Ovary (tissue), 9 donors: Measurements from ENCODE around the gene FAAP20. TPM values are rescaled to one million over a fixed set of nuclear protein-coding genes. Genes with fewer than 3 reads are reported as not detected.
A peak's percentile ranks its signal among the peaks of the same experiment; 100 is the strongest.

ENCODE experiments used
- DNase-seq, 5 donors: peaks; one replicate each; pipeline ENCODE4 v3.0.0-alpha.2; 2019 to 2020
- H3K27ac ChIP-seq, 2 donors: fragments of 200-600 bp; one replicate each; pipeline versions ENCODE4 v1.5.1 to v1.8.0; 2019 to 2022
- H3K27me3 ChIP-seq: fragments of 200-600 bp; one replicate; pipeline ENCODE4 v1.8.0; 2022
- H3K36me3 ChIP-seq: fragments of 200-600 bp; sonication (generic); one replicate; pipeline ENCODE4 v1.5.1; 2019
- H3K4me1 ChIP-seq: one replicate; pipeline ENCODE4 v1.8.1; 2013; ENCODE audit warnings: mild to moderate bottlenecking, moderate library complexity; ENCODE audit not compliant: insufficient read depth
- H3K4me3 ChIP-seq: fragments of 200-600 bp; sonication (generic); one replicate; pipeline ENCODE4 v1.5.1; 2017
- H3K9me3 ChIP-seq, 2 donors: fragments of 200-600 bp in 1 of 2; sonication (generic) in 1 of 2; one replicate each; pipeline versions ENCODE4 v1.5.1 to v1.8.1; 2013 to 2019; ENCODE audit warnings: mild to moderate bottlenecking in 1 of 2, moderate library complexity in 1 of 2
- EP300 ChIP-seq: sonication (generic); formaldehyde crosslinking; IDR thresholded peaks from one replicate; pipeline ENCODE4 v1.6.1; 2017; ENCODE audit warnings: antibody characterized with exemption
- POLR2A ChIP-seq: fragments of 450-650 bp; IDR thresholded peaks from one replicate; pipeline ENCODE4 v1.6.1; 2017; ENCODE audit warnings: antibody characterized with exemption, mild to moderate bottlenecking, moderate library complexity
- WGBS, 3 donors: extraction: QIAGEN DNeasy Blood & Tissue Kit in 1 of 3; methylation state at CpG; one replicate each; pipeline versions ENCODE4 v1.1.5 to v1.1.7; 2013 to 2017; 5-methylcytosine and 5-hydroxymethylcytosine counted together
- intact Hi-C, 4 donors: fragments of 100-400 bp; cut with DNase I; formaldehyde crosslinking; loops; one replicate each; pipeline versions ENCODE4 v1.11.0 to v1.15.1; 2022 to 2023
- polyA plus RNA-seq, 2 donors: library from polyadenylated mRNA; stranded (reverse); fragments of 200-250 nt in 1 of 2; fragments of 350-450 nt in 1 of 2; fragmentation: Illumina TruSeq in 1 of 2; extraction: RNeasy Lipid Tissue Mini Kit (QIAGEN cat#74804) in 1 of 2; gene quantifications; one replicate each; pipeline ENCODE4 v1.2.3, GENCODE V29; 2013 to 2014
- total RNA-seq, 7 donors: library from RNA; depleted of rRNA in 2 of 7; stranded (reverse); fragments of >200 nt in 2 of 7; fragmentation: NEBNext Ultra II Directional in 3 of 7; extraction: Animal tissue kit (Norgen Biotek cat#: 25700) in 3 of 7; gene quantifications; one replicate each; pipeline versions ENCODE4 v1.1.0 to v1.2.4, GENCODE V29; 2016 to 2023
- TF ChIP-seq, protein P1 (sequence below), 3 donors: fragments of 450-650 bp in 2 of 3; fragments of 200-600 bp in 1 of 3; IDR thresholded peaks; one replicate each; pipeline versions ENCODE4 v1.5.1 to v1.8.0; 2016 to 2022; ENCODE audit warnings: antibody characterized with exemption in 3 of 3, mild to moderate bottlenecking in 1 of 3
- donor health status: DM: no; HTN: no; CAD: no; lungs with moderate emphysema.
- donor health status: DM: no; HTN: no; CAD: no.
- donor health status: Bipolar disorder and iron deficiency.
- donor health status: DM: yes; HTN: yes; CAD: no.
- donor health status: DM: no; HTN: no; CAD: no.
- donor health status: DM: yes; HTN: yes; CAD: no.

FAAP20 gene
- total and polyA plus RNA-seq, 9 donors: 3.4 to 96.1 (median 61.7) TPM

DNA sequence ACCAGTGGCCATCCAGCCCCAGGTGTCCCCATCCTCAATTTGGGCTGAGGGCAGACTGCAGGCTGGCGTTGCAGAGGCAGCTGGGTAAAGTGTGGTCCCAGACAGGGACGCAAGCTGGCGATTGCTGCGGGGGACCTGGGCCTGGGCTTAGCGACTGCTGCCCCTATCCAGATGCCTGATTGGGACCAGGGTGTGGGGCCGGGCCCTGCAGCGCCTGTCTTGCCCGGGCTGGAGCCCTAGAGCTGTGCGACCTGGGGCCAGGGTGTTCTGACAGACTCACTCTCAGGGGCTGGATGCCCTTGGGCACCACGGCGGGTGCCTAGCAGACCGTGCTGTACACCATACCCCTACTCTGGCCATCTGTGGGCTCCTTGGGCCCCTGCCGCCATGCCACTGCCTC lies 16.2 kb upstream of the FAAP20 start:
- WGBS, 3 donors: 92 to 96% (median 94%) methylated on average over 12 to 13 of the region's 13 CpGs
- intact Hi-C loops: no loop called here
- DNase-seq: peak; percentile 21 to 54 (median 47)
- Histone ChIP-seq H3K27me3 (no peaks in the 10 kb centered on the region), H3K4me1 (peaks cover 40% of the 10 kb centered on the region), H3K36me3 (no peaks in the 10 kb centered on the region), H3K4me3 (no peak overlapping the region), H3K27ac (peak overlapping the region in 1 of 2 donors; percentile 88), H3K9me3 (no peaks in the 10 kb centered on the region)
- TF ChIP-seq POLR2A (no peak), EP300 (no peak)
- TF ChIP-seq, protein P1, sequence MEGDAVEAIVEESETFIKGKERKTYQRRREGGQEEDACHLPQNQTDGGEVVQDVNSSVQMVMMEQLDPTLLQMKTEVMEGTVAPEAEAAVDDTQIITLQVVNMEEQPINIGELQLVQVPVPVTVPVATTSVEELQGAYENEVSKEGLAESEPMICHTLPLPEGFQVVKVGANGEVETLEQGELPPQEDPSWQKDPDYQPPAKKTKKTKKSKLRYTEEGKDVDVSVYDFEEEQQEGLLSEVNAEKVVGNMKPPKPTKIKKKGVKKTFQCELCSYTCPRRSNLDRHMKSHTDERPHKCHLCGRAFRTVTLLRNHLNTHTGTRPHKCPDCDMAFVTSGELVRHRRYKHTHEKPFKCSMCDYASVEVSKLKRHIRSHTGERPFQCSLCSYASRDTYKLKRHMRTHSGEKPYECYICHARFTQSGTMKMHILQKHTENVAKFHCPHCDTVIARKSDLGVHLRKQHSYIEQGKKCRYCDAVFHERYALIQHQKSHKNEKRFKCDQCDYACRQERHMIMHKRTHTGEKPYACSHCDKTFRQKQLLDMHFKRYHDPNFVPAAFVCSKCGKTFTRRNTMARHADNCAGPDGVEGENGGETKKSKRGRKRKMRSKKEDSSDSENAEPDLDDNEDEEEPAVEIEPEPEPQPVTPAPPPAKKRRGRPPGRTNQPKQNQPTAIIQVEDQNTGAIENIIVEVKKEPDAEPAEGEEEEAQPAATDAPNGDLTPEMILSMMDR (IDR thresholded peaks at IDR 0.05): no peak

DNA sequence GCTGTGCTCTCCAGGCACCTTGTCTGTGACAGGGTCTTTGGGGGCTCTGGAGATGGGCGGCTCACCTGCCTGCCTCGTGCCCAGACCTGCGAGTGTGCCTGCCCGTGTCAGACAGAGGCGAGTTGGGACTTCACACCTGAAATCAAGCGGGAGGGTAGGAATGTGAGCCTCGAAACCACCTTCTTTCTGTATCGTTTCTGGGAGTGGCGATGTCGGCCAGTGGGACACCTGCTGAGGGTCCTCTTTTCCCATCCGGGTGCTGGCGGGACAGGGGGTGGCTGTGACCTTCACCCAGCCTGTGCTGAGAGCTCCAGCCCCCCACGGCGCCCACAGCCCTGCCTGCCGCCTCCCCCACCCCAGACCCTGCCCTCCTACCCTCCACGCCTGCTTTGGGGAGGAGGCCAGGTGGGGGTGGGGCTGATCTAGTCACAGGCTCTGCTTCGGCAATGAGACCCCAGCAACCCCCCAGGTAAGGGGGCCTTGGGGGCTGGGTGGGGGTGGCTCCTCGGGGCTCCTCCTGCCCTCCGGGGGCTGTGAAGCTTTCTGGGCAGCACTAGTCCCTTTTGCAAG lies 15.6 kb upstream of the FAAP20 start:
- DNase-seq: peak in 4 of 5 donors; percentile 42 to 51 (median 49)
- no peaks in the 10 kb centered on the region for H3K27me3 ChIP-seq
- H3K4me3 ChIP-seq: no peak overlapping the region
- intact Hi-C loops: no loop called here
- H3K9me3 ChIP-seq: no peaks in the 10 kb centered on the region
- no peak for TF ChIP-seq EP300
- TF ChIP-seq POLR2A: no peak
- TF ChIP-seq, protein P1 (IDR thresholded peaks at IDR 0.05): no peak
- H3K4me1 ChIP-seq: peaks cover 45% of the 10 kb centered on the region
- peak overlapping the region in 1 of 2 donors; percentile 88 for H3K27ac ChIP-seq
- 78 to 81% (median 79%) methylated on average over 19 of the region's 19 CpGs for WGBS, 3 donors
- no peaks in the 10 kb centered on the region for H3K36me3 ChIP-seq

DNA sequence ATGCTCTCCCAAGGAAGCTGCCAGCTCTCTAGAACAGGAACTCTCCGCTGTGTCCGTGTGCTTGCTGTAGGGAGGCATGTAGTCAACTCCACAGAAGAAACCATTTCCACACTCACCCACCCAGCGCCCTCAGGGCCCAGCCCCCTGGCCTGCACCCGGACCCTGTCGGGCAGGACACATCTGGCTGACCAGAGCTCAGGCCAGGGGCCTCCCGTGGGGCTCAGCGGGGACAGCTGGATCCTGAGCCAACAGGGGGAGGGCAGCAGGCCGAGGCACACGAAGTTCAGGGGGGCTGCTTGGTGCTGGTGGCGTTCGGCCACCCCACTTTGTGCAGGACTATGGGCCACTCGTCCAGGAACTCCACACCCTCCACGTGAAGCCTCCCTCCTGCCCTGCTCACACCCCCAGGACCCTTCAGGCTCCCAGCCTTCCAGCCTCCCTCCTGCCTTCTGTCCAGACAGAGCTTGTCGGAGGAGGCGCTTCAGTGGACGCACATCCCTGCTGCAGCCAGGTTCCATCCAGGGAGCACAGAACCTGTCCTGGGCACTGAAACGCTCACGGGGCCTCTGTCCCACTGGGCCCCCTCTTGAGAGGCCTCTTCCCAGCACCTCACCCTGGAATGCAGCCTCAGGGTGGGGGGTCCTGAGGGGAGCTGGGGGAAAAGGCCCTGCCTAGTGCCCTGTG lies 15.0 kb upstream of the FAAP20 start:
- TF ChIP-seq, protein P1 (IDR thresholded peaks at IDR 0.05): no peak
- TF ChIP-seq EP300: no peak
- TF ChIP-seq POLR2A: no peak
- WGBS, 3 donors: 73 to 76% (median 73%) methylated on average over 17 to 18 of the region's 18 CpGs
- DNase-seq: peak; percentile 30 to 53 (median 44)

DNA sequence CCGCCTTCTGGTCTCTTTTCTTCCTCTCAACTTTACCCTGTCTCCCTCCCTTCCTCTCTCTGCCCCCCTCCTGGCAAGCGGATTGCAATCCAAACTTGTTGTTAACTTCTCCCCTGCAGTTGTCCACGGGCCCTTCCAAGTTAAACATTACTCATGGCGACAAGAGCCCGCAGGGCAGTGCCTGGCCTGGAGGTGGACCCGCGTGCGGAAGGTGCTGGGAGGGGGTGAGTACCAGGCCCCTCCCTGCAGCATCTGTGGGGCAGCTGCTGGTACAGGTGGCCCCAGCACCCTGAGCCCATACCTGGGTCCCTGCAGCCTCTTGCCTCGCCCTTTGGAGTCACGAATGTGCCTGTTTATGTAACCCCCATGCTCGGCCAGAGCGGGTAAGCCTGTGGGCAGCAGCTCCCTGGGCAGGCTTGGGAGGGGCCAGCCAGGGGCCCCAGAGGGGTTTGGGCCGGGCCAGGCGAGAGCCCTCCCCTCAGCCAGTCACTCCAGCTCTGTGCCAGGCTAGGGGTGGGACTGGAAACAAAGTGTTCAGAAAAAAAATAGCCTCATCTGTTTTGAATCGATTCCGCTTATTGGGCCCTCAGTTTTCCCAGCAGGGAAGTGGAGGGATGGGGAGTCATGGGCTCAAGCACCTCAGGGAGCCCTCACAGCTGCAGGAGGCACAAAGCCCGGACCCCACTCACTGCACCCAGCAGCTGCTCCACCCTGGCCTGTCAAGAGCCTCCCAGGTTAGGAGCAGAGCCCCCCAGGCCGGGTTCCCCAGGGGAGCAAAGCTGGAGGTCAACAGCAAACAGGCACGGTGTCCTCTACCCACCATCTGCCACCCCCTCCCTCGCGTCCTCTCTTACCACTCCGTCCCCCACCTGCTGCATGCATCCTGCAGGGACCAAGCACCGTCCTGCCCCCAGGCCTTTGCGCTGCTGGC lies 14.0 kb upstream of the FAAP20 start:
- H3K9me3 ChIP-seq: no peaks in the 10 kb centered on the region
- intact Hi-C loops: no loop called here
- TF ChIP-seq, protein P1 (IDR thresholded peaks at IDR 0.05): no peak
- TF ChIP-seq EP300: no peak
- TF ChIP-seq POLR2A: no peak
- H3K4me3 ChIP-seq: no peak overlapping the region
- peak; percentile 50 to 76 (median 72) for DNase-seq
- no peaks in the 10 kb centered on the region for H3K27me3 ChIP-seq
- H3K27ac ChIP-seq: peak overlapping the region; percentile 72 to 88
- no peaks in the 10 kb centered on the region for H3K36me3 ChIP-seq
- peaks cover 35% of the 10 kb centered on the region for H3K4me1 ChIP-seq
- WGBS, 3 donors: 55 to 61% (median 56%) methylated on average over 24 of the region's 24 CpGs

More for the DNA sequence above, 15.0 kb upstream of the FAAP20 start:
- H3K27me3 ChIP-seq: no peaks in the 10 kb centered on the region
- intact Hi-C loops: no loop called here
- H3K4me3 ChIP-seq: no peak overlapping the region
- peaks cover 40% of the 10 kb centered on the region for H3K4me1 ChIP-seq
- H3K9me3 ChIP-seq: no peaks in the 10 kb centered on the region
- peak overlapping the region in 1 of 2 donors; percentile 88 for H3K27ac ChIP-seq
- no peaks in the 10 kb centered on the region for H3K36me3 ChIP-seq
